Liver (tissue), 3 donors: ENCODE measurements around the gene PHC2.

ENCODE experiments used
- EGR1 ChIP-seq, 2 donors: IDR thresholded peaks; 2 replicates each; pipeline ENCODE4 v1.6.1; 2016 to 2018; ENCODE audit warnings: antibody characterized with exemption in 2 of 2, low read depth in 2 of 2
- FOXA1 ChIP-seq: IDR thresholded peaks from 2 replicates; pipeline ENCODE4 v1.6.1; 2016; ENCODE audit warnings: antibody characterized with exemption
- JUND ChIP-seq, 2 donors: IDR thresholded peaks; 2 replicates each; pipeline ENCODE4 v1.6.1; 2016; ENCODE audit warnings: antibody characterized with exemption in 2 of 2
- RAD21 ChIP-seq, 2 donors: IDR thresholded peaks; 2 replicates each; pipeline ENCODE4 v1.6.1; 2016; ENCODE audit warnings: antibody characterized with exemption in 2 of 2, mild to moderate bottlenecking in 2 of 2
- RXRA ChIP-seq, 2 donors: IDR thresholded peaks; 2 replicates each; pipeline ENCODE4 v1.6.1; 2017 to 2018; ENCODE audit warnings: antibody characterized with exemption in 2 of 2, mild to moderate bottlenecking in 1 of 2
- TAF1 ChIP-seq: conservative IDR thresholded peaks from 2 replicates; pipeline ENCODE4 v1.6.1; 2016; ENCODE audit warnings: antibody characterized with exemption, mild to moderate bottlenecking
- YY1 ChIP-seq: IDR thresholded peaks from 2 replicates; pipeline ENCODE4 v1.6.1; 2016; ENCODE audit warnings: antibody characterized with exemption, mild to moderate bottlenecking
- TF ChIP-seq, protein P1 (sequence below): fragments of 150-350 bp; IDR thresholded peaks from 2 replicates; pipeline ENCODE4 v1.5.1; 2017; ENCODE audit warnings: improper control_type of control experiment, low read depth, low read length; ENCODE audit not compliant: missing input control
- TF ChIP-seq, protein P2 (sequence below): IDR thresholded peaks from 2 replicates; pipeline ENCODE4 v1.6.1; 2016; ENCODE audit warnings: antibody characterized with exemption
- TF ChIP-seq, protein P3 (sequence below): IDR thresholded peaks from 2 replicates; pipeline ENCODE4 v1.6.1; 2016; ENCODE audit warnings: antibody characterized with exemption, mild to moderate bottlenecking
- donor health status: healthy.
- donor health status: healthy.

DNA sequence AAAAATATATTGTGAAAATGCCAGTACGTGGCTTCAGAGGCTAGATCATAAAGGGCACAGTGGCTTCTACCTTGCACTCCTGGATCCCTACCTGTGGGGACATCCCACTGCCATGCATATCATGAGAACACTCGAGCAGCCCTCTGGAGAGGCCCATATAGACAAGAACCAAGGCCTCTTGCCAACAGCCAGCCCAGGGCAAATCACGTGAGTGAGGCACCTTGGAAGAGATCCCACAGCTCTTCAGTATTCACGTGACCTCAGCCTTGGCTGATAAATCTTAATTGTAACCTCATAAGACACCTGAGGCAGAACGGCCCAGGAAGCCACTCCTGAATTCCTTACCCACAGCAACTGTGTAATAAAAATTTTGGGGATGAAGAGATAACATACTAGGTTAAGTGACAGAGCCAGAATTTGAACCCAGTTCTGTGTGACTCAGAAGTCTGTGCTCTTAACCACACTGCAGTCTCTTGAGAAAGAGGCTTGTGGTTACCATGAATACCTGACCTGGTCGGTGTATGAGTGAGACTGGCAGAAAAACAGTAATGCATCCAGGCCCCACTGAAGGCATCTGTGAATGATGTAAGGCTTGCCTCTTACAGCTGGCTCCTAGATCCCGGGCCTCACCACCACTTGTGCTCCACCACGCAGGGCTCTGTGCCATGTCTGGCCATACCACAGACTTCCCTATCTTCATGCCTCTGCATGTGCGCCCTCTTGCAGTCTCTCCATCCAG is 103.1 kb downstream of the PHC2 start:
- TF ChIP-seq, protein P1, sequence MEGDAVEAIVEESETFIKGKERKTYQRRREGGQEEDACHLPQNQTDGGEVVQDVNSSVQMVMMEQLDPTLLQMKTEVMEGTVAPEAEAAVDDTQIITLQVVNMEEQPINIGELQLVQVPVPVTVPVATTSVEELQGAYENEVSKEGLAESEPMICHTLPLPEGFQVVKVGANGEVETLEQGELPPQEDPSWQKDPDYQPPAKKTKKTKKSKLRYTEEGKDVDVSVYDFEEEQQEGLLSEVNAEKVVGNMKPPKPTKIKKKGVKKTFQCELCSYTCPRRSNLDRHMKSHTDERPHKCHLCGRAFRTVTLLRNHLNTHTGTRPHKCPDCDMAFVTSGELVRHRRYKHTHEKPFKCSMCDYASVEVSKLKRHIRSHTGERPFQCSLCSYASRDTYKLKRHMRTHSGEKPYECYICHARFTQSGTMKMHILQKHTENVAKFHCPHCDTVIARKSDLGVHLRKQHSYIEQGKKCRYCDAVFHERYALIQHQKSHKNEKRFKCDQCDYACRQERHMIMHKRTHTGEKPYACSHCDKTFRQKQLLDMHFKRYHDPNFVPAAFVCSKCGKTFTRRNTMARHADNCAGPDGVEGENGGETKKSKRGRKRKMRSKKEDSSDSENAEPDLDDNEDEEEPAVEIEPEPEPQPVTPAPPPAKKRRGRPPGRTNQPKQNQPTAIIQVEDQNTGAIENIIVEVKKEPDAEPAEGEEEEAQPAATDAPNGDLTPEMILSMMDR = no peak
- no peak for TF ChIP-seq RXRA (IDR thresholded peaks at IDR 0.05)
- no peak for TF ChIP-seq EGR1 (IDR thresholded peaks at IDR 0.05; ENCODE audit: low read depth in 2 of 2)
- no peak for TF ChIP-seq TAF1
- TF ChIP-seq, protein P2, sequence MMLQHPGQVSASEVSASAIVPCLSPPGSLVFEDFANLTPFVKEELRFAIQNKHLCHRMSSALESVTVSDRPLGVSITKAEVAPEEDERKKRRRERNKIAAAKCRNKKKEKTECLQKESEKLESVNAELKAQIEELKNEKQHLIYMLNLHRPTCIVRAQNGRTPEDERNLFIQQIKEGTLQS = no peak
- no peak for TF ChIP-seq RAD21 (IDR thresholded peaks at IDR 0.05)
- TF ChIP-seq JUND (IDR thresholded peaks at IDR 0.05) = no peak
- no peak for TF ChIP-seq YY1
- TF ChIP-seq, protein P3, sequence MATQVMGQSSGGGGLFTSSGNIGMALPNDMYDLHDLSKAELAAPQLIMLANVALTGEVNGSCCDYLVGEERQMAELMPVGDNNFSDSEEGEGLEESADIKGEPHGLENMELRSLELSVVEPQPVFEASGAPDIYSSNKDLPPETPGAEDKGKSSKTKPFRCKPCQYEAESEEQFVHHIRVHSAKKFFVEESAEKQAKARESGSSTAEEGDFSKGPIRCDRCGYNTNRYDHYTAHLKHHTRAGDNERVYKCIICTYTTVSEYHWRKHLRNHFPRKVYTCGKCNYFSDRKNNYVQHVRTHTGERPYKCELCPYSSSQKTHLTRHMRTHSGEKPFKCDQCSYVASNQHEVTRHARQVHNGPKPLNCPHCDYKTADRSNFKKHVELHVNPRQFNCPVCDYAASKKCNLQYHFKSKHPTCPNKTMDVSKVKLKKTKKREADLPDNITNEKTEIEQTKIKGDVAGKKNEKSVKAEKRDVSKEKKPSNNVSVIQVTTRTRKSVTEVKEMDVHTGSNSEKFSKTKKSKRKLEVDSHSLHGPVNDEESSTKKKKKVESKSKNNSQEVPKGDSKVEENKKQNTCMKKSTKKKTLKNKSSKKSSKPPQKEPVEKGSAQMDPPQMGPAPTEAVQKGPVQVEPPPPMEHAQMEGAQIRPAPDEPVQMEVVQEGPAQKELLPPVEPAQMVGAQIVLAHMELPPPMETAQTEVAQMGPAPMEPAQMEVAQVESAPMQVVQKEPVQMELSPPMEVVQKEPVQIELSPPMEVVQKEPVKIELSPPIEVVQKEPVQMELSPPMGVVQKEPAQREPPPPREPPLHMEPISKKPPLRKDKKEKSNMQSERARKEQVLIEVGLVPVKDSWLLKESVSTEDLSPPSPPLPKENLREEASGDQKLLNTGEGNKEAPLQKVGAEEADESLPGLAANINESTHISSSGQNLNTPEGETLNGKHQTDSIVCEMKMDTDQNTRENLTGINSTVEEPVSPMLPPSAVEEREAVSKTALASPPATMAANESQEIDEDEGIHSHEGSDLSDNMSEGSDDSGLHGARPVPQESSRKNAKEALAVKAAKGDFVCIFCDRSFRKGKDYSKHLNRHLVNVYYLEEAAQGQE = no peak
- no peak for TF ChIP-seq FOXA1
